IMR-90 (cell line): ENCODE data around the gene DCLK1. TPM values are rescaled to one million over a fixed set of nuclear protein-coding genes. Genes with fewer than 3 reads are reported as not detected.

Experiments
- ATAC-seq: fragments of 200-7000 bp; cut with Tn5 transposase; 2 replicates; pipeline ENCODE4 v1.9.1; 2020; ENCODE audit warnings: low read depth, mild to moderate bottlenecking, moderate library complexity
- BruUV-seq: library from RNA; stranded (reverse); fragments of 400-500 nt; replicated peaks from 2 replicates; lab custom pipeline; 2021; lab: Mats Ljungman, UMichigan
- CTCF ChIA-PET: fragments of 300-600 bp; formaldehyde crosslinking; extraction: SDS; loops from one replicate; lab custom pipeline; 2021; ENCODE audit warnings: antibody characterized with exemption; lab: Yijun Ruan, JAX
- POLR2A ChIA-PET: fragments of 300-600 bp; sonication (Branson Sonifier 250); formaldehyde crosslinking; loops from one replicate; lab custom pipeline; 2022; ENCODE audit warnings: antibody characterized with exemption; ENCODE audit not compliant: unreplicated experiment; lab: Charles Lee
- DNase-seq: peaks from one replicate; pipeline ENCODE4 v3.0.0; 2013
- H2AFZ ChIP-seq: replicated peaks from 2 replicates; pipeline ENCODE3; 2013; ENCODE audit warnings: low read length, mild to moderate bottlenecking; ENCODE audit not compliant: poor library complexity
- H2AK5ac ChIP-seq: 2 replicates; pipeline ENCODE4 v1.6.1; 2013; ENCODE audit warnings: low read depth, low read length, inconsistent platforms
- H2AK9ac ChIP-seq: replicated peaks from 2 replicates; pipeline ENCODE3; 2013; ENCODE audit warnings: mild to moderate bottlenecking, low read depth, low read length, moderate library complexity; ENCODE audit not compliant: poor library complexity
- H2BK120ac ChIP-seq: 2 replicates; pipeline ENCODE4 v1.6.1; 2013; ENCODE audit warnings: low read depth, low read length, inconsistent platforms
- H2BK15ac ChIP-seq: 3 replicates; pipeline ENCODE4 v1.6.1; 2013; ENCODE audit warnings: low read depth, low read length, inconsistent platforms
- H2BK20ac ChIP-seq: 2 replicates; pipeline ENCODE4 v1.6.1; 2013; ENCODE audit warnings: low read depth, mild to moderate bottlenecking, inconsistent platforms, low read length, moderate library complexity
- H2BK5ac ChIP-seq: 2 replicates; pipeline ENCODE4 v1.6.1; 2013; ENCODE audit warnings: mild to moderate bottlenecking, low read depth, low read length, inconsistent platforms; ENCODE audit not compliant: poor library complexity, severe bottlenecking
- H3K14ac ChIP-seq: replicated peaks from 2 replicates; pipeline ENCODE4 v1.6.1; 2013; ENCODE audit warnings: low read depth, low read length, inconsistent platforms
- H3K18ac ChIP-seq: 2 replicates; pipeline ENCODE4 v1.6.1; 2013; ENCODE audit warnings: low read depth, low read length, control low read depth
- H3K23ac ChIP-seq: 2 replicates; pipeline ENCODE4 v1.6.1; 2013; ENCODE audit warnings: low read depth, low read length, inconsistent platforms
- H3K27ac ChIP-seq: 2 replicates; pipeline ENCODE4 v1.5.1; 2013; ENCODE audit warnings: mild to moderate bottlenecking, control low read depth, low read length; ENCODE audit not compliant: insufficient read depth
- H3K27me3 ChIP-seq: 2 replicates; pipeline ENCODE4 v1.6.1; 2013; ENCODE audit warnings: low read length; ENCODE audit not compliant: control insufficient read depth, insufficient read depth
- H3K36me3 ChIP-seq: 2 replicates; pipeline ENCODE4 v1.6.1; 2013; ENCODE audit warnings: low read length, mixed read lengths; ENCODE audit not compliant: control insufficient read depth, insufficient read depth
- H3K4ac ChIP-seq: 2 replicates; pipeline ENCODE4 v1.6.1; 2013; ENCODE audit warnings: low read depth, low read length, inconsistent platforms
- H3K4me1 ChIP-seq: 2 replicates; pipeline ENCODE4 v1.6.1; 2013; ENCODE audit warnings: low read length, mixed read lengths; ENCODE audit not compliant: control insufficient read depth, insufficient read depth
- H3K4me2 ChIP-seq: 2 replicates; pipeline ENCODE4 v1.6.1; 2013; ENCODE audit warnings: low read depth, mild to moderate bottlenecking, control low read depth, low read length, moderate library complexity
- H3K4me3 ChIP-seq: 2 replicates; pipeline ENCODE4 v1.5.1; 2013; ENCODE audit warnings: low read depth, mild to moderate bottlenecking, control low read depth, low read length, moderate library complexity; ENCODE audit not compliant: insufficient read depth
- H3K56ac ChIP-seq: 2 replicates; pipeline ENCODE4 v1.6.1; 2013; ENCODE audit warnings: low read length, inconsistent platforms; ENCODE audit not compliant: insufficient read depth; ENCODE audit errors: extremely low read depth
- H3K79me1 ChIP-seq, 2 experiments: 2 replicates each; pipeline ENCODE4 v1.6.1; 2013; ENCODE audit warnings: low read length in 2 of 2, inconsistent platforms in 1 of 2, low read depth in 1 of 2
- H3K9ac ChIP-seq: 2 replicates; pipeline ENCODE4 v1.6.1; 2013; ENCODE audit warnings: low read depth, low read length, control low read depth
- H3K9me1 ChIP-seq: 2 replicates; pipeline ENCODE4 v1.6.1; 2013; ENCODE audit warnings: low read length, inconsistent platforms; ENCODE audit not compliant: insufficient read depth
- H3K9me3 ChIP-seq: 2 replicates; pipeline ENCODE4 v1.6.1; 2013; ENCODE audit warnings: low read length; ENCODE audit not compliant: control insufficient read depth, insufficient read depth
- H4K20me1 ChIP-seq: 2 replicates; pipeline ENCODE4 v1.6.1; 2013; ENCODE audit warnings: low read length, inconsistent platforms; ENCODE audit not compliant: insufficient read depth
- H4K5ac ChIP-seq: 2 replicates; pipeline ENCODE4 v1.6.1; 2013; ENCODE audit warnings: mild to moderate bottlenecking, low read depth, low read length, control low read depth
- H4K8ac ChIP-seq, 2 experiments: 2 replicates each; pipeline ENCODE4 v1.6.1; 2013; ENCODE audit warnings: low read depth in 2 of 2, low read length in 2 of 2, control low read depth in 1 of 2, inconsistent platforms in 1 of 2
- H4K91ac ChIP-seq: 2 replicates; pipeline ENCODE4 v1.6.1; 2013; ENCODE audit warnings: low read depth, low read length, inconsistent platforms; ENCODE audit not compliant: insufficient read depth
- BHLHE40 ChIP-seq: fragments of 150-350 bp; IDR thresholded peaks from 2 replicates; pipeline ENCODE4 v1.6.1; 2016; ENCODE audit warnings: mild to moderate bottlenecking, low read depth, low read length
- CEBPB ChIP-seq: IDR thresholded peaks from 2 replicates; pipeline ENCODE4 v1.6.1; 2012; ENCODE audit warnings: low read depth, low read length, improper control_type of control experiment
- CHD1 ChIP-seq: IDR thresholded peaks from 2 replicates; pipeline ENCODE4 v1.6.1; 2012; ENCODE audit warnings: low read depth, low read length, improper control_type of control experiment
- CTCF ChIP-seq: conservative IDR thresholded peaks from 2 replicates; pipeline ENCODE4 v1.5.1; 2012; ENCODE audit warnings: mild to moderate bottlenecking, low read depth, low read length, improper control_type of control experiment
- ELK1 ChIP-seq: fragments of 150-350 bp; IDR thresholded peaks from 2 replicates; pipeline ENCODE4 v1.6.1; 2016; ENCODE audit warnings: low read depth, mild to moderate bottlenecking, low read length, moderate library complexity, borderline replicate concordance
- FOS ChIP-seq: fragments of 150-350 bp; IDR thresholded peaks from 2 replicates; pipeline ENCODE4 v1.6.1; 2016; ENCODE audit warnings: low read depth, low read length
- MAFK ChIP-seq: IDR thresholded peaks from 2 replicates; pipeline ENCODE4 v1.6.1; 2012; ENCODE audit warnings: low read depth, low read length, improper control_type of control experiment
- MAZ ChIP-seq: IDR thresholded peaks from 2 replicates; pipeline ENCODE4 v1.6.1; 2012; ENCODE audit warnings: low read depth, mild to moderate bottlenecking, low read length, improper control_type of control experiment, moderate library complexity, borderline replicate concordance
- MXI1 ChIP-seq: IDR thresholded peaks from 2 replicates; pipeline ENCODE4 v1.6.1; 2012; ENCODE audit warnings: low read depth, mild to moderate bottlenecking, low read length, moderate library complexity, borderline replicate concordance
- NFE2L2 ChIP-seq: fragments of 150-350 bp; IDR thresholded peaks from 2 replicates; pipeline ENCODE4 v1.6.1; 2016; ENCODE audit warnings: low read depth, mild to moderate bottlenecking, low read length
- POLR2A ChIP-seq: IDR thresholded peaks from 2 replicates; pipeline ENCODE4 v1.6.1; 2012; ENCODE audit warnings: mild to moderate bottlenecking, low read depth, low read length
- RAD21 ChIP-seq: IDR thresholded peaks from 2 replicates; pipeline ENCODE4 v1.6.1; 2012; ENCODE audit warnings: low read length, improper control_type of control experiment
- RCOR1 ChIP-seq: IDR thresholded peaks from 2 replicates; pipeline ENCODE4 v1.6.1; 2012; ENCODE audit warnings: mild to moderate bottlenecking, low read length, improper control_type of control experiment; ENCODE audit not compliant: insufficient replicate concordance
- RFX5 ChIP-seq: IDR thresholded peaks from 2 replicates; pipeline ENCODE4 v1.8.0; 2012; ENCODE audit warnings: low read depth, mild to moderate bottlenecking, low read length, moderate library complexity
- SMC3 ChIP-seq: fragments of 150-350 bp; IDR thresholded peaks from 2 replicates; pipeline ENCODE4 v1.6.1; 2016; ENCODE audit warnings: low read depth, mild to moderate bottlenecking, antibody characterized with exemption, low read length, moderate library complexity
- USF2 ChIP-seq: fragments of 150-350 bp; IDR thresholded peaks from 2 replicates; pipeline ENCODE4 v1.6.1; 2017; ENCODE audit warnings: mild to moderate bottlenecking, antibody characterized with exemption, low read length, low read depth
- WGBS, 2 experiments: methylation state at CpG; one replicate each; pipeline versions ENCODE4 v1.1.5 to v1.1.7; 2013; ENCODE audit warnings: missing lambda C conversion rate in 2 of 2; ENCODE audit not compliant: insufficient read length in 1 of 2; ENCODE audit errors: extremely low coverage in 2 of 2; 5-methylcytosine and 5-hydroxymethylcytosine counted together
- dilution Hi-C: fragments of 300-500 bp; cut with HindIII; formaldehyde crosslinking; loops from one replicate; pipeline ENCODE4 v1.14.3; 2018; ENCODE audit warnings: low sequenced_read_pairs; ENCODE audit not compliant: unreplicated experiment
- in situ Hi-C: fragments of 300-500 bp; cut with MboI; formaldehyde crosslinking; loops from 3 replicates; pipeline ENCODE4 v1.14.3; 2019; ENCODE audit warnings: low sequenced_read_pairs, inconsistent platforms, mixed read lengths
- intact Hi-C: fragments of 100-400 bp; cut with micrococcal nuclease; formaldehyde crosslinking; loops from 2 replicates; pipeline ENCODE4 v1.10.0; 2022
- polyA plus RNA-seq, 3 experiments: library from polyadenylated mRNA; depleted of rRNA; stranded (reverse); fragments of >200 nt; gene quantifications; 2 replicates each; pipeline ENCODE4 v1.2.3, GENCODE V29; 2012; ENCODE audit warnings: low replicate concordance in 1 of 3
- total RNA-seq: library from RNA; depleted of rRNA; stranded (reverse); fragments of >200 nt; gene quantifications from 2 replicates; pipeline ENCODE4 v1.2.3, GENCODE V29; 2012

DCLK1 gene
- total and polyA plus RNA-seq, 2 of the 4 experiments (the other 2 are of a cell fraction), result under 0.01 to 0.02 TPM

GRCh38 chr13:36088463-36088862 is 42.7 kb downstream of the DCLK1 start:
- H3K27ac ChIP-seq, result no peak overlapping the region
- H2BK120ac ChIP-seq, result no peak overlapping the region
- DNase-seq, result no peak
- TF ChIP-seq CHD1, result no peak
- no peak for TF ChIP-seq RFX5
- TF ChIP-seq CEBPB, result no peak
- TF ChIP-seq CTCF, result no peak
- no peak for TF ChIP-seq RAD21
- TF ChIP-seq MAFK, result no peak
- TF ChIP-seq BHLHE40, result no peak
- no peak for TF ChIP-seq NFE2L2
- TF ChIP-seq FOS, result no peak
- TF ChIP-seq POLR2A, result no peak
- TF ChIP-seq MXI1, result no peak
- no peak for TF ChIP-seq MAZ
- TF ChIP-seq USF2, result no peak
- TF ChIP-seq SMC3, result no peak
- no peak for TF ChIP-seq RCOR1
- TF ChIP-seq ELK1, result no peak
- H3K36me3 ChIP-seq, result no peaks in the 10 kb centered on the region
- H3K4me1 ChIP-seq, result no peaks in the 10 kb centered on the region
- intact Hi-C loops, result no loop called here
- H3K9me1 ChIP-seq, result no peaks in the 10 kb centered on the region
- H2BK15ac ChIP-seq, result no peak overlapping the region
- H3K9ac ChIP-seq, result no peak overlapping the region
- POLR2A ChIA-PET, result no interaction called here
- no peak overlapping the region for H3K4me2 ChIP-seq
- no peaks in the 10 kb centered on the region for H3K27me3 ChIP-seq
- H4K91ac ChIP-seq, result no peak overlapping the region
- no peaks in the 10 kb centered on the region for H4K20me1 ChIP-seq
- in situ Hi-C loops, result no loop called here
- H2BK5ac ChIP-seq, result no peak overlapping the region
- H3K9me3 ChIP-seq, result no peaks in the 10 kb centered on the region
- no peak overlapping the region for H3K18ac ChIP-seq
- no peak overlapping the region for H2AK5ac ChIP-seq
- dilution Hi-C loops, result no loop called here
- no peak overlapping the region for H3K4me3 ChIP-seq
- no CpG with 5 or more reads among the region's 5 CpGs for WGBS, 2 experiments
- no peak for ATAC-seq
- no peaks in the 10 kb centered on the region for H3K79me1 ChIP-seq
- CTCF ChIA-PET, result interaction anchor here (0.6 kb wide), 1 partner anchor 96 kb away, joined by 3 read pairs; no protein-coding TSS in a partner anchor
- no peak overlapping the region for H4K5ac ChIP-seq
- H3K56ac ChIP-seq, result no peak overlapping the region
- H4K8ac ChIP-seq, result no peak overlapping the region
- no peak overlapping the region for H3K14ac ChIP-seq
- H2AK9ac ChIP-seq, result no peak overlapping the region
- no TSS peak for BruUV-seq
- H2BK20ac ChIP-seq, result no peak overlapping the region
- no peak overlapping the region for H3K4ac ChIP-seq
- no peak overlapping the region for H2AFZ ChIP-seq
- no peak overlapping the region for H3K23ac ChIP-seq
